HepG2 (cell line): ENCODE data around the gene COL5A1. TPM values are rescaled to one million over a fixed set of nuclear protein-coding genes. Genes with fewer than 3 reads are reported as not detected.

Source experiments
- ATAC-seq: fragments of 200-7000 bp; cut with Tn5 transposase; 3 replicates; pipeline ENCODE4 v1.9.1; 2020; ENCODE audit warnings: mild to moderate bottlenecking, moderate library complexity
- BruUV-seq: library from RNA; stranded (reverse); fragments of 400-500 nt; replicated peaks from 2 replicates; lab custom pipeline; 2021; lab: Mats Ljungman, UMichigan
- CTCF ChIA-PET: fragments of 300-600 bp; formaldehyde crosslinking; extraction: SDS; loops from one replicate; lab custom pipeline; 2021; ENCODE audit warnings: low total read pairs, inconsistent platforms, low intra/inter-chr PET ratio; lab: Yijun Ruan, JAX
- POLR2A ChIA-PET: fragments of 350-600 bp; sonication (Branson Sonifier 250); formaldehyde crosslinking; loops from one replicate; lab custom pipeline; 2020; ENCODE audit warnings: antibody characterized with exemption, inconsistent platforms; lab: Yijun Ruan, JAX
- DNase-seq: peaks from one replicate; pipeline ENCODE4 v3.0.0-alpha.2; 2015; ENCODE audit warnings: low spot score
- FAIRE-seq: peaks from 3 replicates; lab custom pipeline; 2011; peaks lifted over from hg19 to GRCh38; lab: Jason Lieb, UNC
- H2AFZ ChIP-seq: one replicate; pipeline ENCODE4 v1.6.1; 2011; ENCODE audit warnings: low read length, inconsistent platforms
- H3K27ac ChIP-seq: fragments of 300-600 bp; 3 replicates; pipeline ENCODE4 v1.8.0; 2011; ENCODE audit warnings: mixed run types, mild to moderate bottlenecking, mixed read lengths, low read length, inconsistent platforms; ENCODE audit not compliant: insufficient read depth; ENCODE audit errors: extremely low read length
- H3K27me3 ChIP-seq, 2 experiments: fragments of 200-600 bp in 1 of 2; 2 replicates in 1 of 2; 3 replicates in 1 of 2; pipeline versions ENCODE4 v1.6.0 to v1.8.0; 2011; ENCODE audit warnings: low read length in 2 of 2, mild to moderate bottlenecking in 2 of 2, moderate library complexity in 2 of 2, inconsistent platforms in 1 of 2; ENCODE audit not compliant: insufficient read depth in 2 of 2, control insufficient read depth in 1 of 2
- H3K36me3 ChIP-seq, 2 experiments: fragments of 200-600 bp in 1 of 2; replicated peaks in 1 of 2; 2 replicates in 1 of 2; 3 replicates in 1 of 2; pipeline versions ENCODE4 v1.5.1 to v1.8.0; 2011; ENCODE audit warnings: low read length in 2 of 2, inconsistent platforms in 1 of 2; ENCODE audit not compliant: insufficient read depth in 2 of 2, control insufficient read depth in 1 of 2
- H3K4me1 ChIP-seq: 2 replicates; pipeline ENCODE4 v1.5.1; 2012; ENCODE audit warnings: low read length, inconsistent platforms; ENCODE audit not compliant: insufficient read depth
- H3K4me2 ChIP-seq: 2 replicates; pipeline ENCODE4 v1.6.0; 2011; ENCODE audit warnings: low read depth, low read length, inconsistent platforms
- H3K4me3 ChIP-seq, 3 experiments: fragments of 200-600 bp in 1 of 3; sonication (generic), shearing (Covaris generic) in 1 of 3; replicated peaks in 1 of 3; 2 replicates each; pipeline ENCODE4 v1.5.1; 2011 to 2016; ENCODE audit warnings: low read length in 3 of 3, inconsistent platforms in 2 of 3, low read depth in 2 of 3, mild to moderate bottlenecking in 2 of 3, control low read depth in 1 of 3, mixed read lengths in 1 of 3; ENCODE audit not compliant: insufficient read depth in 1 of 3
- H3K79me2 ChIP-seq: one replicate; pipeline ENCODE4 v1.6.1; 2011; ENCODE audit warnings: low read length, inconsistent platforms; ENCODE audit not compliant: insufficient read depth
- H3K9ac ChIP-seq: 2 replicates; pipeline ENCODE4 v1.6.0; 2011; ENCODE audit warnings: mild to moderate bottlenecking, low read depth, low read length, inconsistent platforms; ENCODE audit not compliant: insufficient read depth
- H3K9me3 ChIP-seq: 2 replicates; pipeline ENCODE4 v1.5.1; 2012; ENCODE audit warnings: mild to moderate bottlenecking, low read length
- H4K20me1 ChIP-seq: 2 replicates; pipeline ENCODE4 v1.6.0; 2011; ENCODE audit warnings: inconsistent platforms, mild to moderate bottlenecking, low read length, moderate library complexity; ENCODE audit not compliant: insufficient read depth
- ASH2L ChIP-seq: fragments of 300-600, 200-600 bp; sonication (generic); IDR thresholded peaks from 2 replicates; pipeline ENCODE4 v1.7.0; 2017; ENCODE audit warnings: low read depth, mild to moderate bottlenecking, moderate library complexity, mixed read lengths, low read length; ENCODE audit not compliant: insufficient read length
- ETS1 ChIP-seq: sonication (generic); formaldehyde crosslinking; IDR thresholded peaks from 2 replicates; pipeline ENCODE4 v1.4.0; 2020; ENCODE audit warnings: missing genetic modification reagents
- GATA4 ChIP-seq: sonication (generic); IDR thresholded peaks from 2 replicates; pipeline ENCODE4 v1.6.1; 2016; ENCODE audit warnings: antibody characterized with exemption, low read depth, borderline replicate concordance
- GMEB1 ChIP-seq: sonication (generic); formaldehyde crosslinking; IDR thresholded peaks from 2 replicates; pipeline ENCODE4 v1.5.1; 2020; ENCODE audit warnings: missing genetic modification reagents, mild to moderate bottlenecking, borderline replicate concordance
- HDAC2 ChIP-seq: sonication (generic); formaldehyde crosslinking; IDR thresholded peaks from 2 replicates; pipeline ENCODE4 v1.4.0; 2020; ENCODE audit warnings: missing genetic modification reagents
- HNRNPUL1 ChIP-seq: fragments of 200-400 bp; formaldehyde crosslinking; IDR thresholded peaks from 2 replicates; pipeline ENCODE4 v1.6.1; 2017; ENCODE audit warnings: low read depth, mild to moderate bottlenecking, low read length, moderate library complexity
- KLF13 ChIP-seq: sonication (generic); formaldehyde crosslinking; IDR thresholded peaks from 2 replicates; pipeline ENCODE4 v1.4.0; 2020; ENCODE audit warnings: mild to moderate bottlenecking, missing genetic modification reagents
- TBX2 ChIP-seq: sonication (generic); formaldehyde crosslinking; IDR thresholded peaks from 2 replicates; pipeline ENCODE4 v1.5.0; 2020; ENCODE audit warnings: missing genetic modification reagents, mild to moderate bottlenecking, borderline replicate concordance
- TFDP2 ChIP-seq: sonication (generic); formaldehyde crosslinking; IDR thresholded peaks from 2 replicates; pipeline ENCODE4 v1.4.0; 2020; ENCODE audit warnings: missing genetic modification reagents
- ZNF121 ChIP-seq: sonication (generic); formaldehyde crosslinking; IDR thresholded peaks from 2 replicates; pipeline ENCODE4 v1.5.0; 2020; ENCODE audit warnings: mild to moderate bottlenecking, missing genetic modification reagents
- ZNF292 ChIP-seq: sonication (generic); formaldehyde crosslinking; IDR thresholded peaks from 2 replicates; pipeline ENCODE4 v1.8.1; 2022; ENCODE audit warnings: mild to moderate bottlenecking, low read depth, missing genetic modification reagents, borderline replicate concordance
- ZNF350 ChIP-seq: sonication (generic); formaldehyde crosslinking; IDR thresholded peaks from 2 replicates; pipeline ENCODE4 v1.4.0; 2020; ENCODE audit warnings: mild to moderate bottlenecking, low read depth, missing genetic modification reagents, borderline replicate concordance
- ZNF746 ChIP-seq: sonication (generic); formaldehyde crosslinking; IDR thresholded peaks from 2 replicates; pipeline ENCODE4 v1.8.0; 2022; ENCODE audit warnings: mild to moderate bottlenecking, missing genetic modification reagents
- ZZZ3 ChIP-seq: sonication (generic); formaldehyde crosslinking; IDR thresholded peaks from 2 replicates; pipeline ENCODE4 v1.4.0; 2020; ENCODE audit warnings: missing genetic modification reagents, mild to moderate bottlenecking, borderline replicate concordance
- WGBS: methylation state at CpG from one replicate; pipeline ENCODE4 v1.1.6; 2017; ENCODE audit warnings: low lambda C conversion rate; 5-methylcytosine and 5-hydroxymethylcytosine counted together
- in situ Hi-C: cut with HindIII; loops from 2 replicates; pipeline ENCODE4 v1.10.0; 2017; ENCODE audit warnings: low pct_unique_long_range_greater_than_20kb; ENCODE audit not compliant: extremely low pct_ligation_motif_present
- intact Hi-C: fragments of 100-400 bp; cut with micrococcal nuclease; formaldehyde crosslinking; loops from one replicate; pipeline ENCODE4 v1.10.0; 2022; ENCODE audit not compliant: unreplicated experiment
- polyA plus RNA-seq, 8 experiments: library from polyadenylated mRNA; depleted of rRNA in 3 of 8; stranded (reverse) in 7 of 8; unstranded in 1 of 8; fragments of >200 nt; fragmentation: Illumina TruSeq in 4 of 8; extraction: Trizol in 4 of 8; gene quantifications; 2 replicates each; pipeline versions ENCODE4 v1.2.1 to v1.2.3, GENCODE V29; 2011 to 2016; ENCODE audit warnings: low read depth in 4 of 8, missing spikeins in 1 of 8, mixed read lengths in 1 of 8; ENCODE audit not compliant: insufficient read depth in 1 of 8
- total RNA-seq, 5 experiments: library from RNA; depleted of rRNA; stranded (reverse); fragments of >200 nt; fragmentation: Illumina TruSeq; extraction: Trizol; gene quantifications; 2 replicates each; pipeline ENCODE4 v1.2.3, GENCODE V29; 2016; ENCODE audit warnings: low read depth in 1 of 5

COL5A1 gene
- total and polyA plus RNA-seq, 2 of the 13 experiments (the other 11 are each of a cell fraction or from before 2014, with no cell fraction given) = not detected

- BruUV-seq = no TSS peak
- ChIA-PET POLR2A (no interaction called here), CTCF (no interaction called here)
- ATAC-seq (no peak), FAIRE-seq (no peak), DNase-seq (no peak)
- no peaks in the 10 kb centered on the region for H3K36me3 ChIP-seq
- no peak overlapping the region for H3K4me2 ChIP-seq
- TF ChIP-seq TFDP2 (no peak), ETS1 (CRISPR knock-in tag) (no peak), ZNF292 (no peak), TBX2 (CRISPR knock-in tag) (no peak), ZNF746 (no peak), GATA4 (no peak), ASH2L (no peak), HDAC2 (CRISPR knock-in tag) (no peak), GMEB1 (CRISPR knock-in tag) (no peak), ZNF121 (CRISPR knock-in tag) (no peak), HNRNPUL1 (no peak), ZNF350 (CRISPR knock-in tag) (no peak), KLF13 (CRISPR knock-in tag) (no peak), ZZZ3 (CRISPR knock-in tag) (no peak)
- no peak overlapping the region for H3K4me3 ChIP-seq
- intact Hi-C loops = no loop called here
- no peaks in the 10 kb centered on the region for H3K9me3 ChIP-seq
- H3K27ac ChIP-seq = no peak overlapping the region
- H3K27me3 ChIP-seq = peaks cover 5 to 66% of the 10 kb centered on the region in 2 experiments
- H3K79me2 ChIP-seq = no peaks in the 10 kb centered on the region
- WGBS = 6% methylated on average over 5 of the region's 14 CpGs
- no peak overlapping the region for H2AFZ ChIP-seq
- no peaks in the 10 kb centered on the region for H4K20me1 ChIP-seq
- H3K9ac ChIP-seq = no peak overlapping the region
- H3K4me1 ChIP-seq = no peaks in the 10 kb centered on the region
- in situ Hi-C loops = no loop called here
Measured at GRCh38 chr9:134888603-134889190, 247.1 kb downstream of the COL5A1 start.
